IMR-90 (cell line): ENCODE results near the gene MYADML2. TPM values are rescaled to one million over a fixed set of nuclear protein-coding genes. Genes with fewer than 3 reads are reported as not detected.
A peak's percentile ranks its signal among the peaks of the same experiment; 100 is the strongest.

Experiments
- ATAC-seq: fragments of 200-7000 bp; cut with Tn5 transposase; 2 replicates; pipeline ENCODE4 v1.9.1; 2020; ENCODE audit warnings: low read depth, mild to moderate bottlenecking, moderate library complexity
- BruUV-seq: library from RNA; stranded (reverse); fragments of 400-500 nt; replicated peaks from 2 replicates; lab custom pipeline; 2021; lab: Mats Ljungman, UMichigan
- CTCF ChIA-PET: fragments of 300-600 bp; formaldehyde crosslinking; extraction: SDS; loops from one replicate; lab custom pipeline; 2021; ENCODE audit warnings: antibody characterized with exemption; lab: Yijun Ruan, JAX
- POLR2A ChIA-PET: fragments of 300-600 bp; sonication (Branson Sonifier 250); formaldehyde crosslinking; loops from one replicate; lab custom pipeline; 2022; ENCODE audit warnings: antibody characterized with exemption; ENCODE audit not compliant: unreplicated experiment; lab: Charles Lee
- DNase-seq: peaks from one replicate; pipeline ENCODE4 v3.0.0; 2013
- H2AFZ ChIP-seq: replicated peaks from 2 replicates; pipeline ENCODE3; 2013; ENCODE audit warnings: low read length, mild to moderate bottlenecking; ENCODE audit not compliant: poor library complexity
- H2AK5ac ChIP-seq: 2 replicates; pipeline ENCODE4 v1.6.1; 2013; ENCODE audit warnings: low read depth, low read length, inconsistent platforms
- H2AK9ac ChIP-seq: replicated peaks from 2 replicates; pipeline ENCODE3; 2013; ENCODE audit warnings: mild to moderate bottlenecking, low read depth, low read length, moderate library complexity; ENCODE audit not compliant: poor library complexity
- H2BK120ac ChIP-seq: 2 replicates; pipeline ENCODE4 v1.6.1; 2013; ENCODE audit warnings: low read depth, low read length, inconsistent platforms
- H2BK15ac ChIP-seq: 3 replicates; pipeline ENCODE4 v1.6.1; 2013; ENCODE audit warnings: low read depth, low read length, inconsistent platforms
- H2BK20ac ChIP-seq: 2 replicates; pipeline ENCODE4 v1.6.1; 2013; ENCODE audit warnings: low read depth, mild to moderate bottlenecking, inconsistent platforms, low read length, moderate library complexity
- H2BK5ac ChIP-seq: 2 replicates; pipeline ENCODE4 v1.6.1; 2013; ENCODE audit warnings: mild to moderate bottlenecking, low read depth, low read length, inconsistent platforms; ENCODE audit not compliant: poor library complexity, severe bottlenecking
- H3K14ac ChIP-seq: replicated peaks from 2 replicates; pipeline ENCODE4 v1.6.1; 2013; ENCODE audit warnings: low read depth, low read length, inconsistent platforms
- H3K18ac ChIP-seq: 2 replicates; pipeline ENCODE4 v1.6.1; 2013; ENCODE audit warnings: low read depth, low read length, control low read depth
- H3K23ac ChIP-seq: 2 replicates; pipeline ENCODE4 v1.6.1; 2013; ENCODE audit warnings: low read depth, low read length, inconsistent platforms
- H3K27ac ChIP-seq: 2 replicates; pipeline ENCODE4 v1.5.1; 2013; ENCODE audit warnings: mild to moderate bottlenecking, control low read depth, low read length; ENCODE audit not compliant: insufficient read depth
- H3K27me3 ChIP-seq: 2 replicates; pipeline ENCODE4 v1.6.1; 2013; ENCODE audit warnings: low read length; ENCODE audit not compliant: control insufficient read depth, insufficient read depth
- H3K36me3 ChIP-seq: 2 replicates; pipeline ENCODE4 v1.6.1; 2013; ENCODE audit warnings: low read length, mixed read lengths; ENCODE audit not compliant: control insufficient read depth, insufficient read depth
- H3K4ac ChIP-seq: 2 replicates; pipeline ENCODE4 v1.6.1; 2013; ENCODE audit warnings: low read depth, low read length, inconsistent platforms
- H3K4me1 ChIP-seq: 2 replicates; pipeline ENCODE4 v1.6.1; 2013; ENCODE audit warnings: low read length, mixed read lengths; ENCODE audit not compliant: control insufficient read depth, insufficient read depth
- H3K4me2 ChIP-seq: 2 replicates; pipeline ENCODE4 v1.6.1; 2013; ENCODE audit warnings: low read depth, mild to moderate bottlenecking, control low read depth, low read length, moderate library complexity
- H3K4me3 ChIP-seq: 2 replicates; pipeline ENCODE4 v1.5.1; 2013; ENCODE audit warnings: low read depth, mild to moderate bottlenecking, control low read depth, low read length, moderate library complexity; ENCODE audit not compliant: insufficient read depth
- H3K56ac ChIP-seq: 2 replicates; pipeline ENCODE4 v1.6.1; 2013; ENCODE audit warnings: low read length, inconsistent platforms; ENCODE audit not compliant: insufficient read depth; ENCODE audit errors: extremely low read depth
- H3K79me1 ChIP-seq, 2 experiments: 2 replicates each; pipeline ENCODE4 v1.6.1; 2013; ENCODE audit warnings: low read length in 2 of 2, inconsistent platforms in 1 of 2, low read depth in 1 of 2
- H3K9ac ChIP-seq: 2 replicates; pipeline ENCODE4 v1.6.1; 2013; ENCODE audit warnings: low read depth, low read length, control low read depth
- H3K9me1 ChIP-seq: 2 replicates; pipeline ENCODE4 v1.6.1; 2013; ENCODE audit warnings: low read length, inconsistent platforms; ENCODE audit not compliant: insufficient read depth
- H3K9me3 ChIP-seq: 2 replicates; pipeline ENCODE4 v1.6.1; 2013; ENCODE audit warnings: low read length; ENCODE audit not compliant: control insufficient read depth, insufficient read depth
- H4K20me1 ChIP-seq: 2 replicates; pipeline ENCODE4 v1.6.1; 2013; ENCODE audit warnings: low read length, inconsistent platforms; ENCODE audit not compliant: insufficient read depth
- H4K5ac ChIP-seq: 2 replicates; pipeline ENCODE4 v1.6.1; 2013; ENCODE audit warnings: mild to moderate bottlenecking, low read depth, low read length, control low read depth
- H4K8ac ChIP-seq, 2 experiments: 2 replicates each; pipeline ENCODE4 v1.6.1; 2013; ENCODE audit warnings: low read depth in 2 of 2, low read length in 2 of 2, control low read depth in 1 of 2, inconsistent platforms in 1 of 2
- H4K91ac ChIP-seq: 2 replicates; pipeline ENCODE4 v1.6.1; 2013; ENCODE audit warnings: low read depth, low read length, inconsistent platforms; ENCODE audit not compliant: insufficient read depth
- BHLHE40 ChIP-seq: fragments of 150-350 bp; IDR thresholded peaks from 2 replicates; pipeline ENCODE4 v1.6.1; 2016; ENCODE audit warnings: mild to moderate bottlenecking, low read depth, low read length
- CEBPB ChIP-seq: IDR thresholded peaks from 2 replicates; pipeline ENCODE4 v1.6.1; 2012; ENCODE audit warnings: low read depth, low read length, improper control_type of control experiment
- CHD1 ChIP-seq: IDR thresholded peaks from 2 replicates; pipeline ENCODE4 v1.6.1; 2012; ENCODE audit warnings: low read depth, low read length, improper control_type of control experiment
- CTCF ChIP-seq: conservative IDR thresholded peaks from 2 replicates; pipeline ENCODE4 v1.5.1; 2012; ENCODE audit warnings: mild to moderate bottlenecking, low read depth, low read length, improper control_type of control experiment
- FOS ChIP-seq: fragments of 150-350 bp; IDR thresholded peaks from 2 replicates; pipeline ENCODE4 v1.6.1; 2016; ENCODE audit warnings: low read depth, low read length
- MAFK ChIP-seq: IDR thresholded peaks from 2 replicates; pipeline ENCODE4 v1.6.1; 2012; ENCODE audit warnings: low read depth, low read length, improper control_type of control experiment
- MAZ ChIP-seq: IDR thresholded peaks from 2 replicates; pipeline ENCODE4 v1.6.1; 2012; ENCODE audit warnings: low read depth, mild to moderate bottlenecking, low read length, improper control_type of control experiment, moderate library complexity, borderline replicate concordance
- MXI1 ChIP-seq: IDR thresholded peaks from 2 replicates; pipeline ENCODE4 v1.6.1; 2012; ENCODE audit warnings: low read depth, mild to moderate bottlenecking, low read length, moderate library complexity, borderline replicate concordance
- NFE2L2 ChIP-seq: fragments of 150-350 bp; IDR thresholded peaks from 2 replicates; pipeline ENCODE4 v1.6.1; 2016; ENCODE audit warnings: low read depth, mild to moderate bottlenecking, low read length
- POLR2A ChIP-seq: IDR thresholded peaks from 2 replicates; pipeline ENCODE4 v1.6.1; 2012; ENCODE audit warnings: mild to moderate bottlenecking, low read depth, low read length
- RAD21 ChIP-seq: IDR thresholded peaks from 2 replicates; pipeline ENCODE4 v1.6.1; 2012; ENCODE audit warnings: low read length, improper control_type of control experiment
- RFX5 ChIP-seq: IDR thresholded peaks from 2 replicates; pipeline ENCODE4 v1.8.0; 2012; ENCODE audit warnings: low read depth, mild to moderate bottlenecking, low read length, moderate library complexity
- SMC3 ChIP-seq: fragments of 150-350 bp; IDR thresholded peaks from 2 replicates; pipeline ENCODE4 v1.6.1; 2016; ENCODE audit warnings: low read depth, mild to moderate bottlenecking, antibody characterized with exemption, low read length, moderate library complexity
- WGBS, 2 experiments: methylation state at CpG; one replicate each; pipeline versions ENCODE4 v1.1.5 to v1.1.7; 2013; ENCODE audit warnings: missing lambda C conversion rate in 2 of 2; ENCODE audit not compliant: insufficient read length in 1 of 2; ENCODE audit errors: extremely low coverage in 2 of 2; 5-methylcytosine and 5-hydroxymethylcytosine counted together
- dilution Hi-C: fragments of 300-500 bp; cut with HindIII; formaldehyde crosslinking; loops from one replicate; pipeline ENCODE4 v1.14.3; 2018; ENCODE audit warnings: low sequenced_read_pairs; ENCODE audit not compliant: unreplicated experiment
- in situ Hi-C: fragments of 300-500 bp; cut with MboI; formaldehyde crosslinking; loops from 3 replicates; pipeline ENCODE4 v1.14.3; 2019; ENCODE audit warnings: low sequenced_read_pairs, inconsistent platforms, mixed read lengths
- intact Hi-C: fragments of 100-400 bp; cut with micrococcal nuclease; formaldehyde crosslinking; loops from 2 replicates; pipeline ENCODE4 v1.10.0; 2022
- polyA plus RNA-seq, 3 experiments: library from polyadenylated mRNA; depleted of rRNA; stranded (reverse); fragments of >200 nt; gene quantifications; 2 replicates each; pipeline ENCODE4 v1.2.3, GENCODE V29; 2012; ENCODE audit warnings: low replicate concordance in 1 of 3
- total RNA-seq: library from RNA; depleted of rRNA; stranded (reverse); fragments of >200 nt; gene quantifications from 2 replicates; pipeline ENCODE4 v1.2.3, GENCODE V29; 2012

Gene MYADML2
- total and polyA plus RNA-seq, 2 of the 4 experiments (the other 2 are of a cell fraction), result not detected

GRCh38 chr17:81939218-81939617, 7.8 kb downstream of the MYADML2 start (continued):
- TF ChIP-seq CTCF, result no peak
- no peak for TF ChIP-seq RFX5
- TF ChIP-seq POLR2A, result no peak
- no peak for TF ChIP-seq BHLHE40

- Histone ChIP-seq H3K4me2 (peak overlapping the region; percentile 67), H3K18ac (no peak overlapping the region), H3K56ac (no peak overlapping the region), H3K14ac (peak overlapping the region; percentile 55; the same call in 1 of the 2 replicates), H3K27me3 (peaks cover 5% of the 10 kb centered on the region; the same call in 1 of the 2 replicates), H3K4ac (no peak overlapping the region), H3K9me3 (no peaks in the 10 kb centered on the region), H3K4me1 (peaks cover 4% of the 10 kb centered on the region), H4K91ac (no peak overlapping the region), H3K23ac (peak overlapping the region; percentile 31; the same call in 1 of the 2 replicates), H2BK15ac (no peak overlapping the region), H4K20me1 (peaks cover 11% of the 10 kb centered on the region), H4K5ac (no peak overlapping the region), H2BK20ac (no peak overlapping the region), H2AK5ac (no peak overlapping the region), H3K4me3 (no peak overlapping the region), H3K36me3 (peaks cover 27% of the 10 kb centered on the region; the same call in 1 of the 2 replicates), H3K27ac (no peak overlapping the region), H2BK5ac (no peak overlapping the region), H3K9ac (no peak overlapping the region), H2AK9ac (peak overlapping the region; percentile 65), H2AFZ (peak overlapping the region; percentile 14), H4K8ac (no peak overlapping the region), H3K9me1 (peaks cover 8% of the 10 kb centered on the region), H2BK120ac (no peak overlapping the region), H3K79me1 (peaks cover 9 to 37% of the 10 kb centered on the region in 2 experiments)
- in situ Hi-C loops (no loop called here), intact Hi-C loops (loop anchor here (2.0 kb wide), 1 partner anchor 41 kb away; the partner anchor contains the start of gene ASPSCR1), dilution Hi-C loops (no loop called here)
- ChIA-PET POLR2A (no interaction called here), CTCF (no interaction called here)
- DNase-seq (no peak), ATAC-seq (no peak)
- WGBS, 2 experiments, result 92% methylated on average over 2 of the region's 6 CpGs; no CpG with 5 or more reads in 1 of the 2 experiments
- no TSS peak for BruUV-seq
- no peak for TF ChIP-seq BHLHE40
- TF ChIP-seq MXI1, result no peak
- no peak for TF ChIP-seq MAFK
- no peak for TF ChIP-seq RFX5
- no peak for TF ChIP-seq RAD21
- no peak for TF ChIP-seq CHD1
- TF ChIP-seq SMC3, result no peak
- TF ChIP-seq NFE2L2, result no peak
- no peak for TF ChIP-seq POLR2A
- TF ChIP-seq FOS, result no peak
- no peak for TF ChIP-seq CEBPB
- no peak for TF ChIP-seq MAZ
These were observed 11.3 kb downstream of the MYADML2 start for GRCh38 chr17:81935709-81936084.
